ENCODE measurements around the gene CDT1. TPM values are rescaled to one million over a fixed set of nuclear protein-coding genes. Genes with fewer than 3 reads are reported as not detected.
"Not testable (repeated sequence)": the region's sequence is repeated elsewhere in the genome, so short reads cannot be mapped to it uniquely, and the experiment has no call there.

Gene CDT1
- polyA plus RNA-seq, 1 experiment: 2.4 TPM

DNA sequence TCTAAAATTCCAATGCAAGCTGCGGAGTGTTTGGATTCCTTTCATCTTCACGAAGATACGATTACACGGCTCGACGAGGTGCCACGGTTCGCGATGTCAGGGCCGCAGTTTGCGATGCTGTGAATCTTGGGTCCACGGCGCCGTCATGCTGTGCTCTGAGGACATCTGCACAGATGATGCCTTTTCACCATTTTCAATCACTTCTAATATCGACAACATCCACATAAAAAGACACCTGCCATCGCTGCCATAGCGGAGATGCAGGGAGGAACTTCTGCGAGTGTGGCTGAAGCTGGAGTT lies 14.9 kb downstream of the CDT1 start:
- DNase-seq (ENCODE audit: low read depth): no peak
- POLR2A ChIA-PET: no interaction called here
- no peak overlapping the region for H3K4me3 ChIP-seq (ENCODE audit: low read depth, low read length)
- peaks cover 5% of the 10 kb centered on the region for H3K36me3 ChIP-seq (ENCODE audit: control insufficient read depth, insufficient read depth, low read length)
- TF ChIP-seq, protein P1, sequence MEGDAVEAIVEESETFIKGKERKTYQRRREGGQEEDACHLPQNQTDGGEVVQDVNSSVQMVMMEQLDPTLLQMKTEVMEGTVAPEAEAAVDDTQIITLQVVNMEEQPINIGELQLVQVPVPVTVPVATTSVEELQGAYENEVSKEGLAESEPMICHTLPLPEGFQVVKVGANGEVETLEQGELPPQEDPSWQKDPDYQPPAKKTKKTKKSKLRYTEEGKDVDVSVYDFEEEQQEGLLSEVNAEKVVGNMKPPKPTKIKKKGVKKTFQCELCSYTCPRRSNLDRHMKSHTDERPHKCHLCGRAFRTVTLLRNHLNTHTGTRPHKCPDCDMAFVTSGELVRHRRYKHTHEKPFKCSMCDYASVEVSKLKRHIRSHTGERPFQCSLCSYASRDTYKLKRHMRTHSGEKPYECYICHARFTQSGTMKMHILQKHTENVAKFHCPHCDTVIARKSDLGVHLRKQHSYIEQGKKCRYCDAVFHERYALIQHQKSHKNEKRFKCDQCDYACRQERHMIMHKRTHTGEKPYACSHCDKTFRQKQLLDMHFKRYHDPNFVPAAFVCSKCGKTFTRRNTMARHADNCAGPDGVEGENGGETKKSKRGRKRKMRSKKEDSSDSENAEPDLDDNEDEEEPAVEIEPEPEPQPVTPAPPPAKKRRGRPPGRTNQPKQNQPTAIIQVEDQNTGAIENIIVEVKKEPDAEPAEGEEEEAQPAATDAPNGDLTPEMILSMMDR (IDR thresholded peaks at IDR 0.05; ENCODE audit: insufficient read depth, low read depth, low read length): no peak
- no peaks in the 10 kb centered on the region for H3K27me3 ChIP-seq (ENCODE audit: control insufficient read depth, insufficient read depth, low read length)
- CTCF ChIA-PET: interaction anchor here (1.3 to 1.9 kb wide), 3 partner anchors 9 to 349 kb away, joined by 3 to 9 read pairs (median 3); no protein-coding TSS in a partner anchor

DNA sequence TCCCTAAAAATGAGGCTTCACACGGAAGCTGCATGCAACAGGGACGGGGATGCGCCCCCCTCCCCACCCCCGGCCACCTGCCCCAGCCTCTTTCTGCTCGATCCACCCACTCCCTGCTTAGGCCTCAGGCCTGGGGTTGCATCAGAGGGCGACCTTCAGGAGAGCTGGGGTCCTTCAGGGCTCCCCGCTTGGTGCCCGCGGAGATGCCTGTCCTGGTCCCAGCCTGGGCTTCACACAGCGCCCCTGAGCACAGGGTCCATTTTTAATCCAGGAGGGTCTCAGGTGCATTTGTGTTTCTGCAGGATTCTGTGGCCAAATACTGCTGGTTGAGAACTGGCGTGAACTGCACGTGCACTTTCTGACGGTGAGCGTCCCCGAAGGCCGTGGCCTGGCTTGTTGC lies 15.5 kb downstream of the CDT1 start:
- DNase-seq (ENCODE audit: low read depth): no peak
- ChIA-PET POLR2A (no interaction called here), CTCF (interaction anchor here (1.3 to 1.5 kb wide), 2 partner anchors 8 to 348 kb away, joined by 3 read pairs; no protein-coding TSS in a partner anchor)
- Histone ChIP-seq H3K36me3 (ENCODE audit: control insufficient read depth, insufficient read depth, low read length) (peaks cover 5% of the 10 kb centered on the region), H3K27me3 (ENCODE audit: control insufficient read depth, insufficient read depth, low read length) (no peaks in the 10 kb centered on the region), H3K4me3 (ENCODE audit: low read depth, low read length) (no peak overlapping the region)
- TF ChIP-seq, protein P1 (IDR thresholded peaks at IDR 0.05; ENCODE audit: insufficient read depth, low read depth, low read length): no peak

DNA sequence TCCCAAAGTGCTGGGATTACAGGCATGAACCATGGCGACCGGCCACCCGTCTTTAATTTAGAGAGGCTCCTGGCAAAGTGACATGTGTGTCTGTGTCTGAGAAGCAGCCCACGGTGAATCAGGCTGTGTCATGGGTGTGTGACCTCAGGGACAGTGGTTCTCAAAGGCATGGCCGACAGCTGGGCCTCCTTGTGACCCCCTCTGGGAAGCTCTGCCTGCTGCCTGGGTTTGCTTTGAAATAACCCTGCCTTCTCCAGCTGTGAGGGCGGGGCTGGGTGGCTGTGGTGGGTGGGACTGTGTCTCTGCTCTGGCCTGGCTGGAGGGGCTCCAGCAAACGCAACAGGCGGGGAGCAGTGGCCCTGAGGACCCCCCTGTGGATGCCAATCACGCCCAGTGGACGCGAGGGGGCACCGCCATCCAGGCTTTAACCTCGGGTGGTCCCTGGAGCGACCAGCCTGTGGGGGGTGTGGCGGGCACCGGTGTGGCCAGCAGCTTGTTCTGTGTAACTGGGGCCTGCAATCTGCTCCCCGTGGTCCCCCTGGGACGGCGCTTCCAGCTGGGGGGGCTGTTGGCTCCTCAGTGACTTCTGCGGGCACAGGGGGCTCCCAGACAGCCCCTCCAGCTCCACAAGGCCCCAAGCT lies 16.9 kb downstream of the CDT1 start:
- ChIA-PET POLR2A (no interaction called here), CTCF (interaction anchor here (0.7 to 1.5 kb wide), 2 partner anchors 8 to 9 kb away, joined by 3 read pairs; partner anchors contain the start of gene APRT)
- no peak overlapping the region for H3K4me3 ChIP-seq (ENCODE audit: low read depth, low read length)

DNA sequence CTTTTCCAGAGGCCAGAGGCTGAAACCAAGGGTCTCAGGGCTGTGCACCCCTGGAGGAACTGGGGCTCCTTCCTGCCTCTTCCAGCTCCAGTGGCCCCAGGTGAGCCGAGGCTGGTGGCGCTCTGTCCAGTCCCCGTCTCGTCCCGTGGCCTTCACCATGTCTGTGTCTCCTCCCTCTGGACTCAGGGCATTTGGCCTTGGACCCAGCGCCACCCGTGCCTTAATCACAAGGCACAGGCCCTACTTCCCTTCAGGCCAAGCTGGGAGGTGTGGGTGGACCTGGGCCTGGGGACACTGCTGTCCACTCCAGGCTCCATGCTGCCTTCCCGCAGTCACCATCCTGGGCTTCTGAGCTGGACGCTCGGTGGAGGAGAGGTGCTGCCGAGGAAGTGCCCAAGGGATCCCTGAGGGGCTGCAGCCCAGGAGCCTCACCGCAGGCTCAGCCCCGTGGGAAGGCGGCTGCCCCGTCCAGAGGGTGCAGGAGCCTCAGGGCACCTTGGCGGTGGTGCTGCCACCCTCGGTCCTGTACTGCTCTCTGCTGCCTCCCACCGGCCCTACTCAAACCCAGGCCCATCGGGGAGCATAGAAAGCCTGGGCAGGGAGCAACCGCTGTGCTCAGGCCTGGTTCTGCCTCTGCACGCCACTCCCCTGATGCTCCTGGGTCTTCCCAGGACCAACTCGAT lies 17.7 kb downstream of the CDT1 start:
- Histone ChIP-seq H3K36me3 (ENCODE audit: control insufficient read depth, insufficient read depth, low read length) (peaks cover 10% of the 10 kb centered on the region), H3K4me3 (ENCODE audit: low read depth, low read length) (no peak overlapping the region), H3K27me3 (ENCODE audit: control insufficient read depth, insufficient read depth, low read length) (no peaks in the 10 kb centered on the region)
- TF ChIP-seq, protein P1 (IDR thresholded peaks at IDR 0.05; ENCODE audit: insufficient read depth, low read depth, low read length): no peak
- CTCF ChIA-PET: interaction anchor here (0.7 to 1.5 kb wide), 2 partner anchors 8 to 10 kb away, joined by 3 read pairs; partner anchors contain the start of gene APRT
- no peak for DNase-seq (ENCODE audit: low read depth)
- POLR2A ChIA-PET: no interaction called here

More for the DNA sequence above, 16.9 kb downstream of the CDT1 start:
- TF ChIP-seq, protein P1 (IDR thresholded peaks at IDR 0.05; ENCODE audit: insufficient read depth, low read depth, low read length): no peak
- no peaks in the 10 kb centered on the region for H3K27me3 ChIP-seq (ENCODE audit: control insufficient read depth, insufficient read depth, low read length)
- peaks cover 10% of the 10 kb centered on the region for H3K36me3 ChIP-seq (ENCODE audit: control insufficient read depth, insufficient read depth, low read length)
- DNase-seq (ENCODE audit: low read depth): no peak

DNA sequence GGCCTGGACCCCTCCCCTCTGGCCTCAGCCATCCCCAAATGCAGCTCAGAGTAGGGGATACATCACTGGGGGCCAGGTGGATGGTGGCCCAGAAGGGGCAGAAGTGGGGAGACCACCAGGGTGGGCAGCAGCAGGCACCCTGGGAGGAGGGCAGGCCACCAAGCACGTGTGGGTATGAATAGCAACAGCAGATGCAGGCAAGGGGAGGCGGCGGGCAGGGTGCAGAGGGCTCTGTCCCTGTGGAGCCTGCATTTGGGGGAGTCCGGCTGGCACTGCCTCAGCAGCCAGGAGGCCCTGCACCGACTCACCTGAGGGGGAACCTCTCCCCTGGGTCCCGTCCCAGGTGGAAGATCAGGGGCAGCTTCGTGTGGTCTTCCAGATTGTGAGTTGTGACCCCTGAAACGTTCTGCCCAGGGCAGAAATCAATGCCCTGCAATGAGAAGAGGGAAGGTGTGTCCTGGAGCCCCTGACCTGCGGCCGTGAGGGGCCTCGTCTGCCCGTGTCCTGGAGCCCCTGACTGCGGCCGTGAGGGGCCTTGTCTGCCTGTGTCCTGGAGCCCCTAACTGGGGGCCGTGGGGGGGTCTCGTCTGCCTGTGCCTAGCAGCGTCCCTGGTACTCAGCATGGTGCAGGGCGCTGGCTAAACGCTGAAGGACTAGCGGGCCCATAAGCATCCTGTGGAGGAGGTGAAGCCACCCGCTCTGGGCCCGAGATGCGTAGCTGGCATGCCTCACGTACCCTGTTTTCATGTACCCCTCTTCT lies 18.9 kb downstream of the CDT1 start:
- ChIA-PET POLR2A (no interaction called here), CTCF (no interaction called here)
- TF ChIP-seq, protein P1 (IDR thresholded peaks at IDR 0.05; ENCODE audit: insufficient read depth, low read depth, low read length): no peak
- H3K27me3 ChIP-seq (ENCODE audit: control insufficient read depth, insufficient read depth, low read length): no peaks in the 10 kb centered on the region
- H3K4me3 ChIP-seq (ENCODE audit: low read depth, low read length): no peak overlapping the region
- DNase-seq (ENCODE audit: low read depth): no peak
- peaks cover 10% of the 10 kb centered on the region for H3K36me3 ChIP-seq (ENCODE audit: control insufficient read depth, insufficient read depth, low read length)

DNA sequence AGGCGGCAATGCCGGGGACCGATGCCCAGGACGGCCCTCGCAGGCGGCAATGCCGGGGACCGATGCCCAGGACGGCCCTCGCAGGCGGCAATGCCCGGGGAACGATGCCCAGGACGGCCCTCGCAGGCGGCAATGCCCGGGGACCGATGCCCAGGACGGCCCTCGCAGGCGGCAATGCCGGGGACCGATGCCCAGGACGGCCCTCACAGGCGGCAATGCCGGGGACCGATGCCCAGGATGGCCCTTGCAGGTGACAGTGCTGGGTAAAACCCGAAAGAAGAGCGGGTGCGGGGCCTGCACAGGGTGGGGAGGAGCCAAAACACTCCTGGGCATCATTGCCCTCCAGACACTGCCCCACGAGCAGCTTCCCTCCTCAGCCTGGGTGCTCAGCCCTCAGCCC lies 20.1 kb downstream of the CDT1 start:
- H3K27me3 ChIP-seq (ENCODE audit: control insufficient read depth, insufficient read depth, low read length); H3K4me3 ChIP-seq (ENCODE audit: low read depth, low read length); POLR2A ChIA-PET; CTCF ChIA-PET; DNase-seq (ENCODE audit: low read depth): not testable (repeated sequence)
- H3K36me3 ChIP-seq (ENCODE audit: control insufficient read depth, insufficient read depth, low read length): peaks cover 10% of the 10 kb centered on the region
